Thyroid gland (tissue), 4 donors: ENCODE results near the gene TFDP2.

Experiments
- CTCF ChIP-seq, 6 experiments: fragments of 200-600 bp in 3 of 6; fragments of 450-650 bp in 3 of 6; sonication (generic) in 3 of 6; IDR thresholded peaks; one replicate each; pipeline ENCODE4 v1.5.1; 2016 to 2019; ENCODE audit warnings: antibody characterized with exemption in 6 of 6, mild to moderate bottlenecking in 2 of 6, inconsistent platforms in 1 of 6, moderate library complexity in 1 of 6
- POLR2A ChIP-seq, 2 donors: fragments of 450-650 bp; IDR thresholded peaks; one replicate each; pipeline ENCODE4 v1.6.1; 2017; ENCODE audit warnings: antibody characterized with exemption in 2 of 2, mild to moderate bottlenecking in 2 of 2, moderate library complexity in 1 of 2

GRCh38 chr3:142072816-142073215 lies 76.5 kb downstream of the TFDP2 start:
- TF ChIP-seq POLR2A (IDR thresholded peaks at IDR 0.05), result no peak
- TF ChIP-seq CTCF (IDR thresholded peaks at IDR 0.05), result no peak
